Measurements from ENCODE around the gene APCDD1.
"Not testable (repeated sequence)": the region's sequence is repeated elsewhere in the genome, so short reads cannot be mapped to it uniquely, and the experiment has no call there.

The APCDD1 gene

DNA sequence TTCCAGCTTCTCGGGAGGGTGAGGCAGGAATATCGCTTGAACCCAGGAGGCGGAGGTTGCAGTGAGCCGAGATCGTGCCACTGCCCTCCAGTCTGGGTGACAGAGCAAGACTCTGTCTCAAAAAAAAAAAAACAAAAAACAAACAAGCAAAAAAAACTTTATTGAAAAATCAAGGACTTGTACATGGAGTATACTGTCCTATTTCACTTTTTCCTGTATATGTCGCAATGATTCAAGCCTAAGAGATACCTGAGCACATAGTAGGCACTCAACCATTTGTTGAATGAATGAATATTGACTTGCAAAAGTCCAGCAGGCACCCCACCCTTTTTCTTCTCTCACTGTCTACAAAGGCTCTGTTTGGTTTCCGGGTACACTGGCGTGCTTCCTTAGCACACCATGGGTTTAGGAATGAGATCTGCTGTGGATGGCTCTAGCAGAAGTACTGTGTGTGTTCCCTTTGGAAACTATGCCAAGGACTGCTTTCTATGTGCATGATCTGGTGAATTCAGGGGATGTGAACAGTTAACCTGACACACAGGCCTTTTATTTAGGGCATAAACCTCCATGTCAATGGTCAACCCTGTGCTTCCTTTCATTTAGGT is 6.1 kb downstream of the APCDD1 start:
- no peak overlapping the region for H3K27ac ChIP-seq
- DNase-seq (ENCODE audit: low read depth, low spot score): no peak

- DNase-seq (ENCODE audit: low read depth, low spot score): no peak
- H3K27ac ChIP-seq: no peak overlapping the region
Observed at GRCh38 chr18:10461989-10462388, 7.6 kb downstream of the APCDD1 start.

- DNase-seq (ENCODE audit: low read depth, low spot score): no peak
- H3K27ac ChIP-seq: no peak overlapping the region
Observed at GRCh38 chr18:10462597-10462996, 8.2 kb downstream of the APCDD1 start.

GRCh38 chr18:10463096-10463495 is 8.7 kb downstream of the APCDD1 start:
- no peak for DNase-seq (ENCODE audit: low read depth, low spot score)
- H3K27ac ChIP-seq: no peak overlapping the region

DNA sequence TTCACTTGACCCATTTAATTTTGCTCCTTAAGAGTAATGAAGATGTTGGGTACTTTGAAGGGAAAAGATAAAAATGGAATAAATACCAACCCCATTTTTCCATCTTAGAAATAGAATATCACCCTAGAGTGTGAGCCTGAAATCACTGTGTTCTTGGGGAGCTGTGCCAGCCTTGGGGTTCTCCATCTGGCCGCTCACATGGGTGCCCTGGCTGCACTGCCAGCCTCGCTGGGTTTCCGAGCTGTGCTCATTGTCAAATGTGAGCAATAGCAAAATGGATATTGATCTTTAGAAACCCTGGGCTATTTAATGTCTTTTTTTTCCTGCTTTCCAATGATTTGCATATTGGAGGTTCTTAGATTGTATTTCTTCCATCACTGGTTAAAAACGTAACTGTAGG is 9.3 kb downstream of the APCDD1 start:
- no peak overlapping the region for H3K27ac ChIP-seq
- DNase-seq (ENCODE audit: low read depth, low spot score): no peak

- DNase-seq (ENCODE audit: low read depth, low spot score); H3K27ac ChIP-seq: not testable (repeated sequence)
Observed at GRCh38 chr18:10464161-10464648, 9.8 kb downstream of the APCDD1 start.

DNA sequence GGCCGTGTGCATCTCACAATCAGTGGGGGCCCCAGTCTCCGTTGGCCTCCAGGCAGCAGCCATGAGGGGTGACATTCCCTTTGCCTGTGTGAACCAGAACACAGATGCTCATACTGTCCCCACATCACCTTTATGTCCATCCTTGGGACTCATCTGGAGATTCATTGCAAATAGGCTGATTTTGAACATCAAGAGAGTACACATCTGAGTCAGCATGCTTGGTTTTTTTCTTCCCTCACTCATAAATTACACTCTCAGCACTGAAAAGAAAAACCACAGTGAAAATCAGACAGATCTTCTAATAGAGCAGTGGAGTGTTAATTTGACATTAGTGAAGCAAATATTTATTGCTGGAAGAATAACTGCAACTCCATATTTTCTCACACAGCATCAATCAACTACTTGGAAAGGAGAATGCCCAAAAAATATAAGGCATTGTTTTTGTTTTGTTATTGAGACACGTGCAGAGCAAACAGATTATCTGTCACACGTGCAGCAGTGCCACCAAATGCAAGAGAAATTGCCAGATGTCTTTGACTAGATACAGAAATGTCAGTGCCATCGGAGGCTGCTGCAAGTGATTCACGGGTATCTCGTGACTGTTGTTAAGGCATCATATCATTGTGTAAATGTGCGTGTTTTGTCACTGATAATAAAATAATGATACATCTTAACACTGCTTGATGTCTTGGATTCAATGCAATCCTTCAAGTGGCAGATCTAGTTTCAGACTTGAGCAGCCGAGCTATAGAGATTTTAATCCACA is 10.9 kb downstream of the APCDD1 start:
- H3K27ac ChIP-seq: no peak overlapping the region
- no peak for DNase-seq (ENCODE audit: low read depth, low spot score)

GRCh38 chr18:10470429-10470828 is 16.0 kb downstream of the APCDD1 start:
- DNase-seq (ENCODE audit: low read depth, low spot score): no peak
- no peak overlapping the region for H3K27ac ChIP-seq

GRCh38 chr18:10471574-10471973 is 17.1 kb downstream of the APCDD1 start:
- DNase-seq (ENCODE audit: low read depth, low spot score): no peak
- H3K27ac ChIP-seq: no peak overlapping the region

DNA sequence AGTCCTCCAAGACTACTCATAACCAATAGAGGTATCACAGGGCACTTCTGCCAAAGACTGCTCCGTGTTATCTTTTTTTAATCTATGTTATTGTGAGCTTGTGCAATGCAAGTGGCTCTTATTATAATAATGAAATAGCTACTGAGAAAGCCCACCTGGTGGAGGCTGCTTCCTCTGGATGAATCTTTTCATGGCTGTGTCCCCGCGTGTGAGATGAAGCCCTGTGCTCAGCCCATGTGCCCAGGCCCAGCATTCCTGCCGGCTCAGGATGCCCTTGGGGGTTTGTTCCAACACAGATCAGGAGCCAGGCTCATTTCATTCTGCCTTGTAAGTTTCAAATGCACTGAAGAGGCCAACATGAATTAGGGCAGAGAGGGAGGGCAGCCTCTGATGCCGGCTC is 18.7 kb downstream of the APCDD1 start:
- no peak for DNase-seq (ENCODE audit: low read depth, low spot score)
- H3K27ac ChIP-seq: no peak overlapping the region

DNA sequence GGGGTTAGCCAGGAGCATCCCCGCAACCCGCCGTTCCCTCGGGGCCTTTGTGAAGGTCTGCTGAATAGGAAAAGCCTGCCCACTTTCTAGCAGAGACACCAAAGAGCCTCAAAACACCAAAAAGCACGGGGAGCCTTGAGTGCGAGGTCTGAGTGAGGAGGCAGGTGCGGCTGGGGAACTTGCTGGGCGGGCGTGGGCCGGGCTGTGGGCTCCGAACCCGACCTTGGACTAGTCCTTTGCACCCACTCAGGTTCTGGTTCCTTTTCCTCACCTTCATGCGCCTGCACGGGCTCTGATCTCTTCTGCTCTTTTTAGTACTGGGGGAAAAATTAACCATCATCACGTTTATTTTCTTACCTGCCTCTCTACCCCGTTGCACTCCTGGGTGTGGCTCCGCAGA is 19.9 kb downstream of the APCDD1 start:
- no peak for DNase-seq (ENCODE audit: low read depth, low spot score)
- H3K27ac ChIP-seq: no peak overlapping the region

- no peak for DNase-seq (ENCODE audit: low read depth, low spot score)
Observed at GRCh38 chr18:10475276-10475653, 20.8 kb downstream of the APCDD1 start.

GRCh38 chr18:10475654-10476291 is 21.3 kb downstream of the APCDD1 start:
- no peak overlapping the region for H3K27ac ChIP-seq
- no peak for DNase-seq (ENCODE audit: low read depth, low spot score)

More at GRCh38 chr18:10475276-10475653, 20.8 kb downstream of the APCDD1 start:
- H3K27ac ChIP-seq: no peak overlapping the region

DNA sequence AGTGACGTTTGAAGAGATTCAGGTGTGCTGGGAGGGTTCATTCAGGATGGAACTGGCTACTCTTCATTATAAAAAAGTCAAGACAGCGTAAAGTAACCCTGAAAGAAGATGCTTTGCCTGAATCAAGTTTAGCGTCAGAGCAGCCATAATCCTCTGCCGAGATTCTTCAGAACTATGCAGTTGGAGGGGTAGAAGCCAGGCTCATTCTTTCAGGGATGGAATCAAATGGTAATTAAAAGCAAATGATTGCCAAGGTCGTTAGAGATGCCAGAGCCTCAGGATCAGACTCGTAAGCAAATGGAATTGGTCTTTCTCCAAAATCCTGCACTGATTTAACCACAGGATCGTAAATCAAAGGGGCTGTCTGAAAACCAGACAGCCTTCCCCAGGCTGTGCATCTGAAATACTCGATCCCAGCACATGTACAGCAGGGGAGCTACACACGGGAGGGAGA is 21.9 kb downstream of the APCDD1 start:
- H3K27ac ChIP-seq: no peak overlapping the region
- DNase-seq (ENCODE audit: low read depth, low spot score): peak; percentile 8

DNA sequence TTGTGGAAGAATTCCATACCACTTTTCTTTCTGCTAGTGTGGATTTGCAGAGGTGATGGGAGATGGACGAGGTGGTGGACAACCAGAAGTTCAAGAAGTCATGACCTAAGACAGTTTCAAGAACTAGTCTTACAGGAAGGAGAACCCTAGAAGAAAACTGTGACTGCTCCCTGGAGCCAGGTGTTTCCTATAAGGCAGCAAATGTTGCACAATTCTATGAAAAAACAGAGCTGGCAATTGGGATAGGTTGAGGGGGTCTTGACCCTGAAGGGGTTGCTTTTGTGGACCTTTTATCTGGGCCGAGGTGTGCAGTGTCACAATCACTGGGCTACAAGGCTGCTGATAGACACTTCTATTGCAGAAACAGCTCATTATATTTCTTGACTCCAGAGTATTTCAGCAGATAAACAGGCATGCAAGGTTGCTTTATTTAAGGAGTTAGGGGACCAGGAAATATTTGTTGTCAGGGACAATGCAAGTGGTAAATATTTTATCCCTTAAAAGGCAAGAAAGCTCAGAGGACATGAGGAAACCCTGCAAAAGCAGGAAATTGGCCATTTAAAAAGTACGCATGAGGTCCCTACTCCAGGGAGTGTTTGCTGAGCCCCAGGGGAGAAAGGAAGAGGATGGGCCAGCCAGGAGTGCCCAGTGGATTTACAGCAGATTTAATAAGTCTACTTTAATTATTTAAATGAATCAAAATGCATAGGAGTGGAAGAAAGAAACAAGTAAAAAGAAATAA is 22.9 kb downstream of the APCDD1 start:
- H3K27ac ChIP-seq: no peak overlapping the region
- no peak for DNase-seq (ENCODE audit: low read depth, low spot score)

GRCh38 chr18:10477863-10478260 is 23.4 kb downstream of the APCDD1 start:
- DNase-seq (ENCODE audit: low read depth, low spot score): no peak

DNA sequence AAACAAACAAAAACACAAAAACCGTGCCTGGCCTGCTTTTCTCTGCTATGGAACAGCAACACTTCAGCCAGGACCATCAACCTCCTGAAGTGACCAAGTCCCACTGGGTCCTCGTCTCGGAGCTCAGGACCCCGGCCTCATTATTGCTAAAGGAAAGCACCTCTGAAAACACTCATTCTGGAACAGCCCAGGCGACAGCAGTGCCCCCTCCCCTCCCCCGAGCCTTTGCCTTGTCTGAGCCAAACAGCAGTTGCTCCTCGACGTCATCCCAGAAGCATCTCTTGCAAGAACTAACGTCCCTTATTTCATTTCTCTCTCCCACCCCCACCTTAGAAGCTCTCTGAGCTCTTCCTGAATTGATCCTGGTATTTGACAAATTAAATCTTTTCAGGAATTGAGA is 27.4 kb downstream of the APCDD1 start:
- no peak overlapping the region for H3K27ac ChIP-seq
- no peak for DNase-seq (ENCODE audit: low read depth, low spot score)

More at GRCh38 chr18:10477863-10478260, 23.4 kb downstream of the APCDD1 start:
- no peak overlapping the region for H3K27ac ChIP-seq

DNA sequence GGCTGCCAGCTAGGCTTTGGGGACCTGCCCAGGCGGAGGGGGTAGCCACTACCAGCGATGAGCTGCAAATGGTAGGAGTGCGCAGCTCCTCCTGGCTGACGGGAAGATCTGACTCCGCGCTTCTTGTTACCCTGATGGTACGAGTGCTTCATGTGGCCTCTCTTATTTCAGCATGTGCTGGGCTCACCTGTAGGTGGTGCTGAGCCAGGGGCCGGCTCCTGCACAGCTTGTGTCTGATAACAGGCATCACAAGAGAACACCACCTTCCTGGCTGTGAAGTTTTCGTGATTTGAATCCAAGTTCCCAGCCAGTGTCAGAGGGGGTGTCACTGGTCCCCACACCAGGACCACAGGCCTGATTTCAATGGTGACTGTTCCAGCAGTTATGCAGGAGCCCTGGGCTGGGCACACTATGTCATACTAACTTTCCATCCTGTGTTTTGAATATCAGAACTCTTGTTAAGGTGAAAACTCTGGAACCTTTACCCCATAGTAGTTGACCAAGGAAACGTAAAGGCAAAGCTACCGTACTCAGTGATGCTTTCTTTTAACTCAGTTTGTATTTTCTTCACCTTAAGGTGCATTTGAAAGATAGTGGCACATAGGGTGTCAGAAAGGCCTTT is 28.0 kb downstream of the APCDD1 start:
- DNase-seq (ENCODE audit: low read depth, low spot score): no peak
- no peak overlapping the region for H3K27ac ChIP-seq

DNA sequence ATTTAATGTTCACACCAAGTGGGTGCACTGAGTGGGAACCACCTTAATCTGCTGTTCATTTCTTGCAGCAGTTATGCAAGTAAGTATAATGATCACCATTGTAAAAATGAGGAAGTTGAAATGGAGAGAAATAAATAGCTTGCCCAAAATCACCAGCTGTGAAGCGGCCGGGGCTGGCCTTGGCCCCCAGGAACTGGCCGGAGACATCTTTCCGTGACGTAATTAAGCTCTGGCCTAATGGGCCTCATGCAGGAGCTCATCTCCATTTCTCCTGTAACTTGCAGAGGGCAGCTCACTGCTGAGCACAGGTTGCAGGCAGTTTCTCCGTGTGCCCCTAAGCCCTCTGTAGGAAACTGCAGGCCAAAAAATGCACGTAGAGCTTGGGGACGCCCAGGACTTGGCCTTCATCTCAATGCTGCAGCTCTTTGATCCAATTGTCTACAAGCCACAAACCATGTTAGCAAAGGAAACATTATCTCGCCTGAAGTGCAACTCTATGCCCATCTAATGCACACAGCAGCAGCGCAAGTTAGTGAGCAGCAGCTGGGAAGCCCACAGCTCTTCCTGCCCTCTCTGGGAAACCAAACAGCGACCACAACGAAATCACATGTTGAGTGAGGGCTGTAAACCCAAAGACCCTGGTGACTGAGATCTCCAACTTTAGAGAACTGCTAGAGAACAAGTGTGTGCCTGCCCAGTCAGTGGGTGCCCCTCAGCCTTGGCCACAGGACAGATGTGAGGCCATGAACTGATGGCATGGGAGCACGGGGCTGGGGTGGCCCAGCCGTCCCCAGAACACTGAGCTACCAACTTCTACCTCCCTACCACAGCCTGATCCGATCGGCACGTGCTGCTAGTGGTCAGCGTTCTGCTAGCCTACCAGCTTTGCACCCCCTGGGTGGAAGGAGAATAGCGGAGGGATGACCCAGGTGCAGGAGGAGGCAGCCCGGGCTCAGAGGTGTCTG is 28.8 kb downstream of the APCDD1 start:
- DNase-seq (ENCODE audit: low read depth, low spot score): no peak
- no peak overlapping the region for H3K27ac ChIP-seq
